ENCODE data around the gene HRH3.

HRH3 gene

DNA sequence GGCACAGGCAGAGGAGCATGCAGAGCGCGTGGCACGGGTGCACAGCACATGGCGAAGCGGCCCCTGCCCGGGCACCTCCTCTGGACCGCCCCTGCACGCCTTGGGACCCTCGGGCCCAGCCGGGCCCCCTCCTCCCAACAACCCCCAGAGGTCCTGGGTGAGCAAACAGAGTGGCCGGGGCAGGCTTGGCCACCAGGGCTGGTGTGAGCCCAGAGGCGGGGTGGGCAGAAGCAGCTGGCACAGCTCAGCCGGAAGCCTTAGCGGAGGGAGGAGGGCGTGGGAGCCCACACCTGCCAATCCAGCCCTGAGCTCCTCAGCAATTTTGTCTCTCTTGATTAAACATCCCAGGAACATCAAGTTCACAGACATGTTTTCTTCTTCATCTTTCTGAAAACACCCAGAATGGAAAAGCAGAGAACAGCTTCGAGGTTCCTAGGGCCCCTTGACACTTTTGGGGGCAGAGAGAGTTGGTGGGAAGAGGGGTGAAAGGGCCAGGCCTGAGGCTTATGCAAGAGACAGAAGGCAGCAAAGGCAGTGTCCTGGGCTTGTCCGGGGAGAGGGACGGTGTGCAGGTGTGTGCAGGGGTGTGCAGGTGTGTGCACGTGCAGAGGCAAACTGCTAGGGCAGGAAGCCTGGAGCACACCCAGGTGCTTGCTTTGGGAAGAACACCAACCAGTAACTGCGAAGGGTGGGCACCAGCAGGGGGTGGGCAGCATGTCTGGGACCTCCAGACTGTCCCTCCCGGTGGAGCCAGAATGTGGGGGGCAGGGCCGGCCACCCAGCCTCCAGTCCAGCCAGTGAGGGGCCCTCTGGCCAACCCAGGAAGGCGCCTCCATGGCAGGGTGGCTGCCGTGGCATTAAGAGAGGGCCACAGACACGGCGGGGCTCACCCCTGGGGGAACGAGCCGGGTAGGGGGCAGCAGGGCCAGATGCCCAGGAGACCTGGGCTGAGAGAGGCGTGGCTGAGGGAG is 4.8 kb downstream of the HRH3 start:
- no peak for DNase-seq

DNA sequence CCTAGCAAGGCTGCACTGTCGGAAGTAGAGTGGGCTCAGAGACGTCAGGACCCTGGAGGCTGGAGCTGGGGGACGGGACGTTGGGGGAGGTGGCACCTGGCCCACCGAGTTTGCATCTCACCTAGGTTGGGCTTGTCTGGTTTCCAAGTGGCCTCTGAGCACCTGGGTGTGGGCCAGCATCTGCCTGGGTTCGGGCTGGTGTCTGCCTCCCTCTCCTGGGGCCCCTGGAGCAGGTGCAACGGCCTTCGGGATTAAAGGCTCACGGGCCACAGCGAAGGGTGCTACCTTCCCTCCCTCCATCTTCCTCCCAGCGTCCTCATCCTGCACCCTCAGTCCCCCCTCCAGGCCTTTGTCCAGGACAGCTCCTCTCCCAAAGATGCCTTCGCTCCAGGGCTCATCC is 6.0 kb downstream of the HRH3 start:
- DNase-seq: no peak

DNA sequence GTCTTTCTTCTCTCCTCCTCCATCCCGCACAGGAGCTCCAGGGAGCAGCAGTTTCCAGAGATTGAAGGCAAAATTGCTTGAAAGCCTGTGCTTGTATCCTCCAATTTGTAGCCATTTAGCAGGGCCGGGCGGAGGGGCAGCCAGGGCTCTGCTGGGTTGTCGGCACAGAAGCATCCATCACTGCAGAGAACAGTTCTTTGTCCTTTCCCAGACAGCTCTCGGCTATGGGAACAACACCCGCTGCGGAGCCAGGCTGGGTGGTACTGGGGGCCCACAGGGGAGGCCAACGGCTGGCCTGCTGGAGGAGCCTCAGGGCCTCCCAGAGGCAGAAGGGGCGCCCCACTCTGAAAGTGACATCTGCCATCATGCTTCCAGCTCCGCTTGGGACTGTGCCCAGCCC is 7.8 kb downstream of the HRH3 start:
- DNase-seq: no peak

DNA sequence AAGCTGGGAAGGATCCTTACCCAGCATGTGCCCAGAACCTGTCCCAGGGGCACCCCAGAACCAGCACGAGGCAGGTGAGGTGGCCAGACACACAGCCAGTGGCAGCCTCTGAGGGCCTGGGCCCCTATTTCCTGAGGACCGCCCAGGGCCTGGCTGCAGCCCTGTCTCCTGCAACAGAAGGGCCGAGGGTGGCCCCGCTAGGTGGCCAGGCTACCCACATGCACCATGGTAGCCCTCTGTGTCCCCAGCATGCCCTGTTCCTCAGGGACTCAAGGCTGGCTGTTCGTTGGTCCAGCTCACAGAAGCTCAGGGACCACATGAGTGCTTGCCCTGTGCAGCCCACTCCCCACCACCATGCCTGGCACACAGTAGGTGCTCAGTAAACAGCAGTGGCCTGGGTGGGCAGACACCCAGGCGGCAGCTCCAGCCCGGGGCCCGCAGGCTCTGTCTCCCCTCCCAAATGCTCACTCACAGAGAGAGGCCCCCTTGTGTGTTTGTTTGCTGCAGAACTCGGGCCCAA is 8.2 kb downstream of the HRH3 start:
- no peak for DNase-seq

DNA sequence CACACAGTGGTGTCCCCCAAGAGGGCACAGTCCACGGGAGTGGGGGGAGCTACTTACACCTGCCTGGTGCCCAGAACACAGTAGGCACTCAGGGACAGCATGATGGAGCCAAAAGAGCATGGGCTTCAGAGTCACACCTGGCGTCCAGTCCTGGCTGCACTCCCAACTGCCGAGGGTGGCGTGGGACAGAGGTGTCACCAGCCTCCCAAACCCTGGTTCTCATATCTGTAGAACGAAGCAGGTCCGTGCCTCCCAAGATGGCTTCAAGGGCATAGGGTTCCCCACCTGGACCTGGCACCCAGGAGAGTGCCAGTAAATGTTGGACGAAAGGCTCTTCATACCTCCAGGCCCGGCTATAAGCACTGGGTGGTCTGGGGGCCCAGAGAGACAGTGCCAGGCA is 8.9 kb downstream of the HRH3 start:
- DNase-seq: no peak

DNA sequence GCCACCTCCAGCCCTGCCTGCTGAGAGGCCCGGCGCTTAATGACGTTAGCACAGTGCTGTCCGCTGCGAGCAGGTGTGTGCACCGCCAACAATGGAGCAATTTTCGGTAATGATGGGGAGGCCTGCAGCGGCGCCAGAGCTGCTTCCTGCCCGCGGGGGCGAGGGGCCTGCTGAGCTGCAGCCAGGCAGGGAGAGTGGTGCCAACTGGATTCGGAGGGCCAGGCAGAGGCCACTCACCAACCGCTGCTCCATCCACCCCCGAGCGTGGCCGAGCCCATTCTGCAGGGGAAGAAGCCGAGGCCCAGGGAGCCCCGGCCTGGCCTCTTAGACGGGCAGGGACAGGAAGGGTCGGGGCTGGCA is 9.6 kb downstream of the HRH3 start:
- DNase-seq: no peak

DNA sequence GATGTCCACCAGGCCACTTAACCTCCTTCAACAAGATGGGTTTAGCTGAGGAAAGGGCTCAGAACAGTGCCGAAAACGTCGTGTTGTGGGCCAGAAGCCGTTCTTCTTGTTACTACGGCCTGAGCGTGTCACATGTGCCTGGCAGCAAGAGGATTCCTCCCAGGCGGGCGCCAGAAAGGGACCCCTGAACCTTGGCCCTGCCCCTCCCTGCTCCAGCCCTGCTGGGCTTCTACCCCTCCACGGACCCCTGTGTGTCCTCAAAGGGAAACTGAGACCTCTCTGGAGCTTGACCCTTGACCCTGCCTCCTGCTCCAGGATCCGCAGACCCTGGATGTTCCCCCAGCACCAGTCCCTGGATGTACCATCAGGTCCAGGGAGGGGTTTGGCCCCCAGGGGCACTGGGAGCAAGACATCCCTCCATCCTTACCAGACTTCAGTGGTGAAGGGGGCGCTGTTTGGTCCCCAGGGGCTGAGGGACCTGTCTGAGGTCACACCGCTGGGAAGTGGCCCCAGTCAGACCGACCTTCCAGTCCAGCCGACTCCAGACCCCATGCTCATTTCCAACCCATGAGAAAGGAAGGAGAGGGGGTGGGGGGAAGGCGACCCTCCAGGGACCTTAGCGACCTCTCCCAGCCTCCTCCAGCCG is 10.1 kb downstream of the HRH3 start:
- DNase-seq: no peak

DNA sequence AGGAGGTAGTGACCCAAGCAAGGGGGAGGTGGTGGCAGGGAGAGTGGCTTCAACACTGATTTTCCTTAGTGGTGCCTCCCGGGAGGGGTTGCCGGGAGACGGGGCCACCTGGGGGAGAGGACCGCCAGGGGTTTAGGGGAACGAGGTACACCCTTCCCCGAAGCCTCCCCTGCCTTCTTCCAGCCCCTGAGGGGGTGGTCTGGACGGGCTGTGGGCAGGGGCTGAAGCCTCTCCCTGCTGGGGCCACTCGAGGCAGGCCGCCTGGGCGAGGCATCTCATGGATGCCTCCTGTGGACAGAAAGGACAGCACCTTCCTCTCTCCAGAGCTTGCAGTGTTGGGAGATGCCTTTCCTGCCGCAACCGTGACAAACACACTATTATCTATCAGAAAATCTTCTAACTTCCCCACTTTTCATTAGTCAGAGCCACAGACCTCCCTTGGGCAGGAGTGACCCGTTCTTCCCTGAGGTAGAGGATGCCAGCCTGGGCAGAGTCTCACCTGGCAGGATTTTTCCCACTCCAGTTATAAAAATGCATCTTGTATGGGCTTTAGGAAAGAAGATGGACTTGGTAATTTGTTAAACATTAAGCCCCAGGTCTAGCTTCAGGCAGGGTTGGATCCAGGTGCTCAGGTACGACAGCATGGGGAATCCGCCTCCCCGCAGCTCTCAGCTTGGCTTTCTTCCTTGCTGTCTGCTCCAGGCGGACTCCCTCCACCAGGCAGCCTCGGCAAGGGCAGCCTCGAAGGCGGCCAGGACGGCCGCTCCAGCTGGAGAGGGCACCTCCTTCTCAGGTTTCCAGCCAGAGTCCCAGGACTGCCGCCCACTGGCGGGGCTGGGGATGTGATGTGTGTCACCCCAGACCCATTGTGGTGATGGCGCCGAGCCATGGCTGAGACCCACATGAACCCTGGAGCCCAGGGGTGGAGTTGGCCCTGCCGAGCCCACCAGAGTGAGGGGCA is 11.0 kb downstream of the HRH3 start:
- no peak for DNase-seq

DNA sequence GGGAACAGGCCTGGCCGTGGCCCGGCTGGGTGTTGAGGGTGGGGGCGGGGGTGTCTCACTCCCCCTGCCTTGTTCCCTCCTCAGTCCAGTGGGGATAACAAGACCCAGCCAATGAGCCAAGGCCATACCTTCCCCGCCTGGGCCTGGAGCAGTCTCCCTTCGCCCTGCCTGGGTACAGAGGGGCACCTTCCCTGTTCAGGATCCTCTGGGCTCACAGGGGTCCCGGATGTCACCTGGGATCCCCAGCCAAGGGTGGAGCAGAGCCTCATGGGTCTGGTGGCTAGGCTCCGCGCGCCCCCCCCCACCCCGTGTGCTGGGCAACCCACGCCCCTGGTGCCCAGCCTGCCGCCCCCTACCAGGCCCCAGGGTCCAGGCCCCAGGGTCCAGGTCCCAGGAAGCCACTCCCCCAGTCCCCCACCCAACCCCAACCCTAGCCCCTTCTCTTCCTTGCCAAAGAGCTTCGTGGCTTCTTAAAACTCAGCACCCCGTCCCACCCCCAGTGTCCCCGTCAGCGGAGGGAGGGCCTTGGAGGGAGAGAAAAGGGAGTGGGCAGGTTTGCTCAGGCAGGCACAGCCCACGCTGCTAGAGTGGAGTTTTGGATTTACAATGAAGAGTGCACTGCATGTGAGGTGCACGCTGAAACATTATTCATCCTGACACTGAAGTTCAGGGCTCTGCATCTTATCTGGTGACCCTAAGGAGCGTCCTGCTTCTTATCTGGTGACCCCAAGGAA is 11.8 kb downstream of the HRH3 start:
- no peak for DNase-seq

DNA sequence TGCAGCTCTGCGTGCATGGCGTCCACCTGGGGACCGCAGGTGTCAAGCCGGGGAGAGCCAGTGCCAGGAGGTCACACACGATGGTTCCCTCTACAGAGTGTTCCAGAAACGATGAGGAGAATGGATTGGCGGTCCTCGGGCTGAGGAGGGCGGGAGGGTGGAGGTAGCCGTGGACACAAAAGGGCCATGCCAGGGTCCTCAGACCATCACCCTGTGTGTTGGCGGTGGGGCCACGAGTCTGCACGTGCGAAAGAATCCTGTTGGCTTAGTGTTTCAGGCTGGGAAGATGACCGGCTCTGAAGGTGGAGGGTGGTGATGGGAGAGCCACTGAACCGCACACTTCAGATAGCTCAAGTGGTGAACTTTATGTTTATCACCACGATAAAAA is 13.7 kb downstream of the HRH3 start:
- DNase-seq: no peak

DNA sequence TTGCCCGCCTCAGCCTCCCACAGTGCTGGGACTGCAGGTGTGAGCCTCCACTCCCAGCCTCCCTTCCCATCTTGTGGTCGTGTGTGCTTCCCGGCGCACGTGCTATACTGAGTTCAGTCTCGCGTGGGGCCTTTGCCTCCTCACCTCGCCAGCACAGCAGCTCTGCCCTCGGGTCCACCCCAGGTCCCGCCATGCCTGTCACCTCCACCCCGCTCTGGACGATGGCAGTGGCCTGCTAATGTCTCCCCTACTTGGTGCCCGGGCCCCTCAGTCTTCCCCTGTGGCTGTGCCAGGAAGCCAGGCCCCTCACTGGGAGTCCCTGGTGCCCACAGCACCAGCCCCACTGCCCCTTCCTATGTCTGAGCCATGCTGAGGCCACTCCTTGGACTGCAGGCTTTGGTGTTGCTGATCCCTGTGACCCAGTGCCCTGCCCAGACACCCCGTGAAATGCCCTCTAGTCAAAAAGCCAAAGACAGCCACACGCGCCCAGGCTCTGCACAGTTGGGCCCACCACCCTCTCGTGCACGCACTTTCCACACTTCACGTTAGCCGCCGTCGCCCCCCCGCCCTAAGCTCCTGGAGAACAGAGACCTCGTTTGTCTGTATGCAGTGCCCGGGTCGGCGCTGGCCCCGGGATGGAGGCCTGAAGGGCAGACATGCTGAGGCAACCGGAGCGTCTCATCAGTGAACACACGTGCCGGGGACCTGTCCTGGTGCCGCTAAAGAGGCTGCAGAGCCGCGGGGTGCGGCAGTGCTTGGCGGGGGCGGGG is 14.3 kb downstream of the HRH3 start:
- no peak for DNase-seq

DNA sequence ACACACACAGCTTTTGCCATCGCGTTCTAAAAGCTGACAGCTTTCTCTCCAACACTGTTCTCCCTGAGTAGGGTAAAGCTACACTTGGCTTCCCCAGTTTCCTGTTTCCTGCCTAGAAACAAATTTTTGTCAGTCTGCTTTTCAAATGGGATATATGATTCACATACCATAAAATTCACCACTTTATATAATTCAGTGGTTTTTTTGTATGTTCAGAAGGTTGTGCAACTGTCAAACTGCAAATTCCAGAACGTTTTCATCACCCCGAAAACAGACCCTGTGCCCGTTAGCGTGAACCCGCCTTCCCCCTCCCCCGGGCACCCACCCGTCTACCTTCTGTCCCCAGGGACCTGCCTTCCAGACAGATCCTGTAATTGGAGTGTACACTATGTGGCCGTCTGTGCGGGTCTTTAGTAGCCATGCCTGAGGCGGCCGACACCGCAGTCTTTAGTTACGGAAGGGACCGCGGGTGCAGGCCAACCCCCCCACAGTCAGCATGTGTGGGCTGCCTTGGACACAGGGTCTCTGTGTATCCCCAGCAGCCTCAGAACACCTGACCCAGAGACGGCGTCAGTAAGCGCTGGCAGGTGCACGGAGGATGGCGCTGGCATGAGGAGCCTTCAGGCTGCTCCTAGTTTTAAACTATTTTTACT is 16.6 kb downstream of the HRH3 start:
- no peak for DNase-seq

DNA sequence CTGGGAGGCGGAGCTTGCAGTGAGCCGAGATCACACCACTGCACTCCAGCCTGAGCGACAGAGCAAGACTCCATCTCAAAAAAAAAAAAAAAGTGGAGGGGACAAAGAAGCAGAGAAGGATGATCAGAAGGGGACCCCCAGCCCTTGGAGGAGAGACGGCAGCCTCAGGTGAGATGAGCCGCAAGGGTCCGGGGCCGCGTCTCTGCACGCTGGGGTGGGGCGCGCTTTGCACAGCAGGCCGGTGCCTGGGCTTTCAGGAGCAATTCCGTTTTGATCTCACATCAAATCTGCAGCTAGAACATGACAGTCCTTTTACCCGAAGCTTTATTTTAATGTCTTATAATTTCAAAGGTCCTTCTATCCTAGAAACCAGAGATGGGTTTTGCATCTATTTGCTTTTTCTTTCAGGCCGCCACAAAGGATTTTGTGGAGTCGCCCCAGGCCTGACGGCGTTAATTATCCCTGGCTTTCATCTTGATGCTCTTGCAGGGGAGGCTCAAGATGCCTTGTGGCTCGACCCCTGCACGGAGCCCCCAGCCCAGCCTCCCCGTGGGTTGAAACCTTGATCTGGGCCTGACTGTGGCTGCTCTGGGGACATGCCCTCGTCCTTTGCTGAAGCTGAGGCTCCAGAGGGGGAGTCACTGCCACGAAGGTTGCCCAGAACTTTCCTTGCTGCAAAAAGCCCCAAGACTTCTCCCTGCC is 17.3 kb downstream of the HRH3 start:
- DNase-seq: no peak

DNA sequence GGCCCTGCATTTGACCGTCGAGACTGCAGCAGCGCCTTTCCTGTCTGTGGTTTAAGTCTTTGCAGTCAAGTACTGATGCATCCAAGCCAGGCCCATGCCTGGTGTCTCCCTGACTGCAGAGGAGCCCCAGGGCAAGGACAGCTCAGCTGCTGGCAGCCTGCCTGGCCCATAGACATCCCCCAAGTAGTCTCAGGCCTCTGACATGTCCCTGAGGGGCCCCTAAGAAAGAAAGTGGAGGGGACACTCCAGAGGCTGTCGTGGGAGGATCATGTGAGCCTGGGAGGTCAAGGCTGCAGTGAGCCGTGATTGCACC is 18.0 kb downstream of the HRH3 start:
- DNase-seq: no peak

DNA sequence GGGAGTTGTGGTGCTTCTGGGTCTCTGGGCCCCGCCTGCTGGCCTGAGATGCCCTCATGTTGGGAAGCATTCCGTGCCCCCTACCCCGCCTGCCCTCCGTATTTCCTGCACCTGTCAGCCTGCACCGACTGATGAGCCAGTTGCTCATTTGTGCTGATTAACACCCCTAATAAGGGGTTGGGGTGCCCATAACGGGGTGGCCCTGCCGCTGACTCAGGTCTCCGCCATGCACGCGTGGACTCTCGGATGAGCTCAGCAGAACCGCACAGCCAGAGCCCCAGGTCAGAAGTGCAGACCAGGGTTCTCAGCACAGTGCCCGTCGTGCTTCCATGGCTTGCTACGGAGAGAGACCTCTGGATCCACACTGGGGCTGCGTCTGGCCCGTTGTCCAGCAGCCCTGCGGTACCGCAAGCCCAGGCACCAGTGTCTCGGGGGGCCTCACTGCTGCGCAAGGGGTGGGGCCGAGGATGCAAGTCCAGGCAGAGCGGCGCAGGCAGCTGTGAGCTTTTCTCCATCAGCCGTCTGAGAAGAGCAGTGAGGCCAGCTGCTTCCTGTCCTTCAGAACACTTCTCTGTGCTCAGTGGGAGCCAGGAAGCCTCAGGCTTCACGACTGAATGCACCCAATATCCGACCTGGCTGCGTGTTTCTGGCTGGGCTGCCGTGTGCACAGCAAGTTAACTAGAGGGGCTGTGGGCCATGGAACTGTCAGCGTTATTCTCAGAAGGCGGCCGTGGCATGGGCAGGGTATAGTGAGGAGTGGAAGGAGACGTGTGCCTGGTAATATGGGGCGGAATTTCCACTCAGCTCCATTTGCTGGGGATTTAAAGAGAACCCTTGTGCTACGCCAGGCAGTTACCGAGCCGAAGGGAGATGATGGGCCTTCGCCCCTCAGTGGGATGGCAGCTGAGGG is 18.6 kb downstream of the HRH3 start:
- DNase-seq: peak; percentile 43

DNA sequence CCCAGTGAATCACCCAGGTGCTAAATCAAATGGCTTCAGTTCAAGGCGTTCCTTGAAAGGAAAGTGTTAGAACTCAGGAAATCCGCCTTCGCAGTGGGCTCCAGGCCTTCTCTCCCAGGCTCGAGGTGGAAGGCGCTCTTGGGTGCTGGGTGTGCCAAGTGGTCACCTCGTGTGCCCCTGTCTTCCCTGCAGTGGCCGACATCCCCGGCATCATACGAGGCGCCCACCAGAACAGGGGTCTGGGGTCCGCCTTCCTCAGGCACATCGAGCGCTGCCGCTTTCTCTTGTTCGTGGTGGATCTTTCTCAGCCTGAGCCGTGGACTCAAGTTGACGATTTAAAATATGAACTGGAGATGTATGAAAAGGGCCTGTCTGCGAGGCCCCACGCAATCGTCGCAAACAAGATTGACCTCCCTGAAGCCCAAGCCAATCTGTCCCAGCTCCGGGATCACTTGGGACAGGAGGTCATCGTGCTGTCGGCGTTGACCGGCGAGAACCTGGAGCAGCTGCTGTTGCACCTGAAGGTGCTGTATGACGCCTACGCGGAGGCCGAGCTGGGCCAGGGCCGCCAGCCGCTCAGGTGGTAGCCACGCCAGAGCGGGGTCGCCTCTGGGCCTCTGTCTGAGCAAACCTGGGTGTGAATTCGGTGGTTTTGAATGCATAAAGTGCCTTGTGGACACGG is 19.4 kb downstream of the HRH3 start:
- no peak for DNase-seq

DNA sequence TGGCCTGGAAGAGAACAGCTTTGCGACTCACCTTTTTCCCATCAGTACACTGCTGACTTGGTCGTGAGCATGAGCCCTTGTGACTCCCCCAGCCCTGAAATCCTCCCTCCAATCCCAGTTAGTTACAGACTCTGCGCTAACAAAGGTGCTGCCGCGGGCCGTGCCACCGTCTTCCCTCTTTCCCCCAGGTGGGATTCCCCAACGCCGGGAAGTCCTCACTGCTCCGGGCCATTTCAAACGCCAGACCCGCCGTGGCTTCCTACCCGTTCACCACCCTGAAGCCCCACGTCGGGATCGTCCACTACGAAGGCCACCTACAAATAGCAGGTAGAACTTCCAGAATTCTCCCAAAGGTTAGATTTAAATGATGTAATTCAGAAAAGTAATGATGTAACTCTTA is 21.1 kb downstream of the HRH3 start:
- DNase-seq: no peak

DNA sequence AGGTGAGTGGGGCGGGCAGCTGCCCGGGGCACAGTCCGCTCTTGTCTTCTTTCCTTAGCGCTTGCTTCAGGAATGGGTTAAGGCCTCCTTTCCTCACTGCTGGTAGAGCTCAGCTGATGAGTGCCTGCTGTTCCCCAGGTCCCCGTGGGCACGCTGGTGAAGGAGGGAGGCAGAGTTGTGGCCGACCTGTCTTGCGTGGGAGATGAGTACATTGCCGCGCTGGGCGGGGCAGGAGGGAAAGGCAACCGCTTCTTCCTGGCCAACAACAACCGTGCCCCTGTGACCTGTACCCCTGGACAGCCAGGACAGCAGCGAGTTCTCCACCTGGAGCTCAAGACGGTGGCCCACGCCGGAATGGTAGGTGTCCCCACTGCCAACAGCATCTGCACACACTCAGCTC is 21.6 kb downstream of the HRH3 start:
- DNase-seq: no peak

DNA sequence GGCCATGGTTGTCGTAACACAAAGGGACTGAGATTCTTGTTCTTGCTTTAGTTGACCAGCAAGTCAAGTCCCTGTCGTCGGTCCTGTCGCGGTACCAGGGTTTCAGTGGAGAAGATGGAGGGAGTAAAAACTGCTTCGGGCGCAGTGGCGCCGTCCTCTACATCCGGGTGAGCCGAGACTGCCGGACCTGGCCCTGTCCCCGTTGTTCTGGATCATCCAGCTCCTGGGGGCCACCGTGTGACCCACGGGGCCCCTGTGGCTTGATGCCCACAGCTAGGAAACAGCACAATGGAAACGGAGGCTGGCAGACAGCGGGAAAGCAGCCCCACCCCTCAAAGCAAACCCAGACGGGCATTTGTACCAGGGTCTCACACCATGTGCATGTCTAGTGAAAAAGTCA is 22.3 kb downstream of the HRH3 start:
- no peak for DNase-seq

Measured in NCI-H187 treated with DMSO at 0.1 percent for 48 hours (cell line).